Neural progenitor cell (in vitro differentiated cells): ENCODE measurements around the gene PHGDH. TPM values are rescaled to one million over a fixed set of nuclear protein-coding genes. Genes with fewer than 3 reads are reported as not detected.

Source experiments
- DNase-seq: peaks from one replicate; pipeline ENCODE4 v3.0.0-alpha.2; 2016; ENCODE audit warnings: low spot score
- H2AFZ ChIP-seq: fragments of 200-600 bp; sonication (generic); replicated peaks from 2 replicates; pipeline ENCODE4 v1.6.1; 2016; ENCODE audit warnings: antibody characterized with exemption
- H3F3A ChIP-seq: fragments of 200-600 bp; sonication (generic); 2 replicates; pipeline ENCODE4 v1.6.1; 2016; ENCODE audit warnings: antibody characterized with exemption, low read depth
- H3K27ac ChIP-seq: fragments of 200-600 bp; sonication (generic); 2 replicates; pipeline ENCODE4 v1.5.1; 2016; ENCODE audit warnings: mild to moderate bottlenecking
- H3K27me3 ChIP-seq: fragments of 200-600 bp; sonication (generic); 2 replicates; pipeline ENCODE4 v1.6.1; 2016; ENCODE audit warnings: mild to moderate bottlenecking, moderate library complexity
- H3K36me3 ChIP-seq: fragments of 200-600 bp; sonication (generic); 2 replicates; pipeline ENCODE4 v1.5.1; 2016
- H3K4me1 ChIP-seq: fragments of 200-600 bp; sonication (generic); 2 replicates; pipeline ENCODE4 v1.6.1; 2016; ENCODE audit warnings: mixed run types
- H3K4me2 ChIP-seq: fragments of 200-600 bp; sonication (generic); 2 replicates; pipeline ENCODE4 v1.6.1; 2016
- H3K4me3 ChIP-seq: fragments of 200-600 bp; sonication (generic); 2 replicates; pipeline ENCODE4 v1.5.1; 2016
- H3K79me2 ChIP-seq: fragments of 200-600 bp; sonication (generic); 2 replicates; pipeline ENCODE4 v1.6.1; 2016; ENCODE audit warnings: low read depth
- H3K9ac ChIP-seq: fragments of 200-600 bp; sonication (generic); 2 replicates; pipeline ENCODE4 v1.6.1; 2016
- H3K9me3 ChIP-seq: fragments of 200-600 bp; sonication (generic); 2 replicates; pipeline ENCODE4 v1.5.1; 2016; ENCODE audit warnings: low read depth
- H4K20me1 ChIP-seq: fragments of 200-600 bp; sonication (generic); 2 replicates; pipeline ENCODE4 v1.6.1; 2016; ENCODE audit warnings: low read depth
- H3K27ac Mint-ChIP-seq: 3 replicates; pipeline ENCODE4 v1.8.0; 2021; ENCODE audit warnings: mixed read lengths
- H3K27me3 Mint-ChIP-seq: 2 replicates; pipeline ENCODE4 v1.8.0; 2022; ENCODE audit warnings: low read depth, mild to moderate bottlenecking, inconsistent platforms, moderate library complexity, mixed read lengths; ENCODE audit not compliant: insufficient read depth
- H3K36me3 Mint-ChIP-seq: 3 replicates; pipeline ENCODE4 v1.8.0; 2021; ENCODE audit warnings: mixed read lengths
- H3K4me1 Mint-ChIP-seq: 3 replicates; pipeline ENCODE4 v1.8.0; 2021; ENCODE audit warnings: mixed read lengths
- H3K4me3 Mint-ChIP-seq: 3 replicates; pipeline ENCODE4 v1.8.0; 2021; ENCODE audit warnings: mild to moderate bottlenecking, moderate library complexity, mixed read lengths
- H3K9me3 Mint-ChIP-seq: 3 replicates; pipeline ENCODE4 v1.8.0; 2020; ENCODE audit warnings: mixed read lengths
- EZH2 ChIP-seq: fragments of 200-600 bp; sonication (generic); IDR thresholded peaks from 2 replicates; pipeline ENCODE4 v1.6.1; 2017; ENCODE audit warnings: antibody characterized with exemption, mild to moderate bottlenecking, moderate library complexity
- EZH2phosphoT487 ChIP-seq: fragments of 200-600 bp; sonication (generic); IDR thresholded peaks from 2 replicates; pipeline ENCODE4 v1.6.1; 2017; ENCODE audit warnings: antibody characterized with exemption
- total RNA-seq: library from RNA; depleted of rRNA; stranded (reverse); fragments of >200 nt; gene quantifications from 2 replicates; pipeline ENCODE4 v1.2.3, GENCODE V29; 2015; ENCODE audit warnings: low replicate concordance
- TF ChIP-seq, protein P1 (sequence below): fragments of 200-600 bp; sonication (generic); IDR thresholded peaks from 2 replicates; pipeline ENCODE4 v1.5.1; 2017; ENCODE audit warnings: antibody characterized with exemption, mild to moderate bottlenecking

The PHGDH gene
- total RNA-seq, 1 donor from 2014 or later = 166 TPM

DNA sequence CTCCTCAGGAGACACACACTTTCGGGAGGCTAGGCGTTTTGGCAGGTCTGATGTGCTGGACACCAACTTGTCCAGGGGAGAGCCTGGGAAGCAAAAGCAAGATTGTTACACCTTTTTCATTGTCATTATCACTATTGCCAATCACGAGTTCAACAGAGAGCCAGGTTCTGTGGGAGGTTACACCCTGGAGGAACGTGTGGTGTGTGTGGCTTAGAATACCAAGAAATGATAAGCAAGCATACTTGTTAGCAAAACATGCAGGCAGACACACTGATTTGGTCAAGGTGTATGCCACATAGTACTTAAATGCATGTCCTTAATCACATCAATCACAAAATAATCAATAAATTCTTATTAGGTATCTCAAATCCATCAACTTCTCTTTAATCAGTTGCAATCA is 40.9 kb downstream of the PHGDH start:
- Mint-ChIP-seq H3K4me3 (no peak overlapping the region), H3K9me3 (no peaks in the 10 kb centered on the region), H3K4me1 (no peaks in the 10 kb centered on the region), H3K36me3 (no peaks in the 10 kb centered on the region), H3K27me3 (peaks cover 4% of the 10 kb centered on the region), H3K27ac (no peak overlapping the region)
- H3K4me2 ChIP-seq = no peak overlapping the region
- DNase-seq = no peak
- no peak overlapping the region for H3K9ac ChIP-seq
- H3K4me3 ChIP-seq = no peak overlapping the region
- no peak for TF ChIP-seq EZH2phosphoT487
- TF ChIP-seq EZH2 = no peak
- TF ChIP-seq, protein P1, sequence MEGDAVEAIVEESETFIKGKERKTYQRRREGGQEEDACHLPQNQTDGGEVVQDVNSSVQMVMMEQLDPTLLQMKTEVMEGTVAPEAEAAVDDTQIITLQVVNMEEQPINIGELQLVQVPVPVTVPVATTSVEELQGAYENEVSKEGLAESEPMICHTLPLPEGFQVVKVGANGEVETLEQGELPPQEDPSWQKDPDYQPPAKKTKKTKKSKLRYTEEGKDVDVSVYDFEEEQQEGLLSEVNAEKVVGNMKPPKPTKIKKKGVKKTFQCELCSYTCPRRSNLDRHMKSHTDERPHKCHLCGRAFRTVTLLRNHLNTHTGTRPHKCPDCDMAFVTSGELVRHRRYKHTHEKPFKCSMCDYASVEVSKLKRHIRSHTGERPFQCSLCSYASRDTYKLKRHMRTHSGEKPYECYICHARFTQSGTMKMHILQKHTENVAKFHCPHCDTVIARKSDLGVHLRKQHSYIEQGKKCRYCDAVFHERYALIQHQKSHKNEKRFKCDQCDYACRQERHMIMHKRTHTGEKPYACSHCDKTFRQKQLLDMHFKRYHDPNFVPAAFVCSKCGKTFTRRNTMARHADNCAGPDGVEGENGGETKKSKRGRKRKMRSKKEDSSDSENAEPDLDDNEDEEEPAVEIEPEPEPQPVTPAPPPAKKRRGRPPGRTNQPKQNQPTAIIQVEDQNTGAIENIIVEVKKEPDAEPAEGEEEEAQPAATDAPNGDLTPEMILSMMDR = no peak
- H3K36me3 ChIP-seq = no peaks in the 10 kb centered on the region
- H3K27ac ChIP-seq = no peak overlapping the region
- no peak overlapping the region for H2AFZ ChIP-seq
- peaks cover 6% of the 10 kb centered on the region for H3K4me1 ChIP-seq
- no peaks in the 10 kb centered on the region for H3K9me3 ChIP-seq
- H3F3A ChIP-seq = peaks cover 4% of the 10 kb centered on the region
- no peaks in the 10 kb centered on the region for H3K27me3 ChIP-seq
- no peaks in the 10 kb centered on the region for H3K79me2 ChIP-seq
- H4K20me1 ChIP-seq = no peaks in the 10 kb centered on the region

DNA sequence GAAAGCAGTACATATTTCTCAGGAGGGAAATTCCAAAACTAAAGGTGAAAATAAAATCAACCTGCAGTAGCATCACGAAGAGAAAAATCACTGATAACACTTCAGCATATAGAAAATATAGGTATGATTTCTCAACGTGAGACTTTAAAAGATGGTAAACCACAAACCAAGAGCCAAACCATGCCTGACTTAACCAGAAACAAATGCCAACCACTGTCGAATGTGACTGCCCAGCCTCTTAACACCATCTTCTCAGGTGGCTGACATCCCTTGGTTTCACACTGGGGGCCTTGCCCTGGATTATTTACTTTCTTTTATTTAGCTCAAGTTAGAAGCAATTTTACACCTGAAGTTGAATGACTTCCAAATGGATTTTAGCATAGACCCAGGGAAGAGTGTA is 46.9 kb downstream of the PHGDH start:
- Mint-ChIP-seq H3K9me3 (no peaks in the 10 kb centered on the region), H3K27ac (no peak overlapping the region), H3K27me3 (no peaks in the 10 kb centered on the region), H3K4me3 (no peak overlapping the region), H3K36me3 (no peaks in the 10 kb centered on the region), H3K4me1 (no peaks in the 10 kb centered on the region)
- H3K9me3 ChIP-seq = no peaks in the 10 kb centered on the region
- TF ChIP-seq, protein P1 = no peak
- no peak for TF ChIP-seq EZH2
- TF ChIP-seq EZH2phosphoT487 = no peak
- H3K27ac ChIP-seq = no peak overlapping the region
- no peak overlapping the region for H3K9ac ChIP-seq
- no peaks in the 10 kb centered on the region for H3K27me3 ChIP-seq
- H3K4me1 ChIP-seq = no peaks in the 10 kb centered on the region
- no peak overlapping the region for H2AFZ ChIP-seq
- H3K79me2 ChIP-seq = no peaks in the 10 kb centered on the region
- H4K20me1 ChIP-seq = no peaks in the 10 kb centered on the region
- H3F3A ChIP-seq = no peaks in the 10 kb centered on the region
- H3K4me2 ChIP-seq = no peak overlapping the region
- H3K36me3 ChIP-seq = no peaks in the 10 kb centered on the region
- H3K4me3 ChIP-seq = no peak overlapping the region
- no peak for DNase-seq

DNA sequence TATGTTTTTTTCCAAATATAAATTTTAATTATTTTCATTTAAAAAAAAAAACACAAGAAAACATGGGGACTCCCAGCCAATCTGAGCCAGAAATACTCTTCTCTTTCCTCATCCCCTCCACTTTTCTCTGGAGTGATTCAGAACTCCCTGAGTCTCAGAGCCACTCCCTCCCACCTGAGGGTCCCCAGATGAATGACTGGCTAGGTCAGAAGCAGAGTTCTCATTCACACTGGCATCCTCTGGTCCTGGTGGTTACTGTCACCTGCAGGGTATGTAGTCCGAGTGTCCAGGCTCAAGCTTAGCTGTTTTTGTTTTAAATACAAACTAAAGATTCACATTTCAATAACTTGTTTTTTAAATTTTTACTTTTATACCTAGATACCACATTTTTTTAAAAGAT is 50.7 kb downstream of the PHGDH start:
- Mint-ChIP-seq H3K4me1 (peaks cover 6% of the 10 kb centered on the region), H3K9me3 (peaks cover 4% of the 10 kb centered on the region), H3K36me3 (no peaks in the 10 kb centered on the region), H3K27ac (no peak overlapping the region), H3K4me3 (no peak overlapping the region), H3K27me3 (no peaks in the 10 kb centered on the region)
- no peaks in the 10 kb centered on the region for H3K4me1 ChIP-seq
- no peak overlapping the region for H3K27ac ChIP-seq
- no peak for DNase-seq
- no peak overlapping the region for H2AFZ ChIP-seq
- no peaks in the 10 kb centered on the region for H3K9me3 ChIP-seq
- no peaks in the 10 kb centered on the region for H4K20me1 ChIP-seq
- H3K79me2 ChIP-seq = no peaks in the 10 kb centered on the region
- no peak overlapping the region for H3K4me3 ChIP-seq
- no peaks in the 10 kb centered on the region for H3F3A ChIP-seq
- no peak overlapping the region for H3K9ac ChIP-seq
- no peak for TF ChIP-seq EZH2
- TF ChIP-seq, protein P1 = no peak
- no peaks in the 10 kb centered on the region for H3K27me3 ChIP-seq
- no peaks in the 10 kb centered on the region for H3K36me3 ChIP-seq
- no peak overlapping the region for H3K4me2 ChIP-seq

DNA sequence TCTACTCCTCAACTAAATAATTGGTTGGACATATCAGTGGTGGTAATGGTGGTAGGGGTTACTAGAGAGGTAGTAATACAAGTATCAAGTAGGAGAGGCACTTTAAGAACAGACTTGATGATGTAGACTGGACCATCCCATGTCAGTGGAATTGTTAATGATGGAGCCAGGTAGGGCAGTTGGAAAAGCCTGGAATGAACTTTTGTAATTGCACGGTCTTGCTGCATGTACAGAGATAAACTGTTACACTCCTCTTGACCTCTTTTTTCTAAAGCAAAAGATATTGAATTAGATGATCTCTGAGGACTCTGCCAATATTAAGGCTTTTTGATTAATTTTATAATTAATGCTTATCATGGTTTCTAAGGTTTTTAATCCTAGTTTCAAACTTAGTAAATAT is 51.2 kb downstream of the PHGDH start:
- no peak for DNase-seq
- Histone ChIP-seq H4K20me1 (no peaks in the 10 kb centered on the region), H3F3A (no peaks in the 10 kb centered on the region), H3K9ac (no peak overlapping the region), H3K9me3 (no peaks in the 10 kb centered on the region), H3K4me1 (no peaks in the 10 kb centered on the region), H2AFZ (no peak overlapping the region), H3K27ac (no peak overlapping the region), H3K4me2 (no peak overlapping the region), H3K79me2 (no peaks in the 10 kb centered on the region), H3K4me3 (no peak overlapping the region), H3K27me3 (no peaks in the 10 kb centered on the region), H3K36me3 (no peaks in the 10 kb centered on the region)
- no peak for TF ChIP-seq EZH2
- TF ChIP-seq, protein P1 = no peak
- no peak for TF ChIP-seq EZH2phosphoT487
- H3K4me3 Mint-ChIP-seq = no peak overlapping the region
- H3K4me1 Mint-ChIP-seq = peaks cover 7% of the 10 kb centered on the region
- H3K36me3 Mint-ChIP-seq = no peaks in the 10 kb centered on the region
- H3K9me3 Mint-ChIP-seq = peaks cover 4% of the 10 kb centered on the region
- H3K27ac Mint-ChIP-seq = no peak overlapping the region
- H3K27me3 Mint-ChIP-seq = no peaks in the 10 kb centered on the region
